Suprapubic skin (tissue), 3 donors: Measurements from ENCODE around the gene DPEP2.

ENCODE experiments used
- POLR2A ChIP-seq, 2 donors: fragments of 450-650 bp; IDR thresholded peaks; one replicate each; pipeline ENCODE4 v1.6.1; 2017; ENCODE audit warnings: antibody characterized with exemption in 2 of 2, mild to moderate bottlenecking in 2 of 2, moderate library complexity in 2 of 2
- TF ChIP-seq, protein P1 (sequence below), 2 donors: fragments of 200-600 bp in 1 of 2; fragments of 450-650 bp in 1 of 2; sonication (generic) in 1 of 2; IDR thresholded peaks; one replicate each; pipeline ENCODE4 v1.5.1; 2016 to 2019; ENCODE audit warnings: antibody characterized with exemption in 2 of 2, mild to moderate bottlenecking in 1 of 2, moderate library complexity in 1 of 2

DNA sequence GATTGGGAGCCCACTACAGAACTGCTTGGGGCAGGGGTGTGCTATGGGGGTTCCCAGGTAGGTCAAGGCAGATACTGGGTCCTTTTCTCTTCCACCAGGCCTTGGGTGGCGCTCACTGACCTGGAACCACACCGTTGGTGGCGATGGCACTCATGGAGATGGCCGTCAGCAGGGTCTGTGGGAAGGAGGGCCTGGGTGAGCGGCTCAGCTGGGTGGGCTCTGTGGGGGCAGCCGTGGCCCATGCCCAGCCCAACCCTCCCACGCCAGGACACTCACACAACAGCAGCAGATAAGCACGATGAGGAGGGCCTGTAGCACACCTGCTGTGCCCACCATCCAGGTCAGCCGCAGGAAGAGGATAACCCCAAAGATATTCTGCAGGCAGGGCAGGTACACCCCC, 41.7 kb downstream of the DPEP2 start:
- no peak for TF ChIP-seq POLR2A (IDR thresholded peaks at IDR 0.05)
- TF ChIP-seq, protein P1, sequence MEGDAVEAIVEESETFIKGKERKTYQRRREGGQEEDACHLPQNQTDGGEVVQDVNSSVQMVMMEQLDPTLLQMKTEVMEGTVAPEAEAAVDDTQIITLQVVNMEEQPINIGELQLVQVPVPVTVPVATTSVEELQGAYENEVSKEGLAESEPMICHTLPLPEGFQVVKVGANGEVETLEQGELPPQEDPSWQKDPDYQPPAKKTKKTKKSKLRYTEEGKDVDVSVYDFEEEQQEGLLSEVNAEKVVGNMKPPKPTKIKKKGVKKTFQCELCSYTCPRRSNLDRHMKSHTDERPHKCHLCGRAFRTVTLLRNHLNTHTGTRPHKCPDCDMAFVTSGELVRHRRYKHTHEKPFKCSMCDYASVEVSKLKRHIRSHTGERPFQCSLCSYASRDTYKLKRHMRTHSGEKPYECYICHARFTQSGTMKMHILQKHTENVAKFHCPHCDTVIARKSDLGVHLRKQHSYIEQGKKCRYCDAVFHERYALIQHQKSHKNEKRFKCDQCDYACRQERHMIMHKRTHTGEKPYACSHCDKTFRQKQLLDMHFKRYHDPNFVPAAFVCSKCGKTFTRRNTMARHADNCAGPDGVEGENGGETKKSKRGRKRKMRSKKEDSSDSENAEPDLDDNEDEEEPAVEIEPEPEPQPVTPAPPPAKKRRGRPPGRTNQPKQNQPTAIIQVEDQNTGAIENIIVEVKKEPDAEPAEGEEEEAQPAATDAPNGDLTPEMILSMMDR (IDR thresholded peaks at IDR 0.05), result no peak
